ENCODE measurements around the gene LIPT2.
"Not testable (repeated sequence)": the region's sequence is repeated elsewhere in the genome, so short reads cannot be mapped to it uniquely, and the experiment has no call there.

Gene LIPT2

GRCh38 chr11:74492974-74493790 is at the start of gene LIPT2:
LIPT2 (minus strand) TSS chr11:74493724; CDS start chr11:74493703, 21 bp downstream.
- no peak for TF ChIP-seq CTCF (IDR thresholded peaks at IDR 0.05; ENCODE audit: low read depth, low read length)
- peak; percentile 86 for DNase-seq (ENCODE audit: extremely low read depth, low read depth)

- DNase-seq (ENCODE audit: extremely low read depth, low read depth), result no peak
- no peak for TF ChIP-seq CTCF (IDR thresholded peaks at IDR 0.05; ENCODE audit: low read depth, low read length)
These were observed 47.9 kb upstream of the LIPT2 start for GRCh38 chr11:74541466-74541865.

GRCh38 chr11:74540270-74540669 is 46.7 kb upstream of the LIPT2 start:
- no peak for DNase-seq (ENCODE audit: extremely low read depth, low read depth)
- TF ChIP-seq CTCF (IDR thresholded peaks at IDR 0.05; ENCODE audit: low read depth, low read length), result no peak

GRCh38 chr11:74538680-74539079 is 45.2 kb upstream of the LIPT2 start:
- DNase-seq (ENCODE audit: extremely low read depth, low read depth), result peak; percentile 2
- TF ChIP-seq CTCF (IDR thresholded peaks at IDR 0.05; ENCODE audit: low read depth, low read length), result no peak

- no peak for TF ChIP-seq CTCF (IDR thresholded peaks at IDR 0.05; ENCODE audit: low read depth, low read length)
- DNase-seq (ENCODE audit: extremely low read depth, low read depth), result no peak
These were observed 42.0 kb upstream of the LIPT2 start for GRCh38 chr11:74535371-74536160.

- not testable (repeated sequence) for DNase-seq (ENCODE audit: extremely low read depth, low read depth)
These were observed 41.4 kb upstream of the LIPT2 start for GRCh38 chr11:74534946-74535275.

- TF ChIP-seq CTCF (IDR thresholded peaks at IDR 0.05; ENCODE audit: low read depth, low read length), result no peak
- no peak for DNase-seq (ENCODE audit: extremely low read depth, low read depth)
These were observed 40.9 kb upstream of the LIPT2 start for GRCh38 chr11:74534216-74534945.

Measured in AG09319 (cell line).